GM23248 (cell line): ENCODE measurements around the gene PLEKHA1. TPM values are rescaled to one million over a fixed set of nuclear protein-coding genes. Genes with fewer than 3 reads are reported as not detected.

Experiments used
- DNase-seq: peaks from one replicate; pipeline ENCODE4 v3.0.0-alpha.2; 2015
- H2AFZ ChIP-seq: fragments of 200-600 bp; sonication (generic); 2 replicates; pipeline ENCODE4 v1.6.1; 2016; ENCODE audit warnings: antibody characterized with exemption
- H3F3A ChIP-seq: fragments of 200-600 bp; sonication (generic); 2 replicates; pipeline ENCODE4 v1.6.1; 2016; ENCODE audit warnings: mild to moderate bottlenecking, antibody characterized with exemption, mixed run types; ENCODE audit not compliant: insufficient read depth
- H3K27ac ChIP-seq: fragments of 200-600 bp; sonication (generic); 2 replicates; pipeline ENCODE4 v1.5.1; 2016; ENCODE audit warnings: mild to moderate bottlenecking
- H3K27me3 ChIP-seq: fragments of 200-600 bp; sonication (generic); replicated peaks from 2 replicates; pipeline ENCODE4 v1.6.1; 2016; ENCODE audit warnings: mild to moderate bottlenecking; ENCODE audit not compliant: insufficient read depth
- H3K36me3 ChIP-seq: fragments of 200-600 bp; sonication (generic); 2 replicates; pipeline ENCODE4 v1.6.1; 2016; ENCODE audit warnings: low read depth, mild to moderate bottlenecking
- H3K4me1 ChIP-seq: fragments of 200-600 bp; sonication (generic); 2 replicates; pipeline ENCODE4 v1.6.1; 2016; ENCODE audit warnings: mild to moderate bottlenecking; ENCODE audit not compliant: insufficient read depth
- H3K4me2 ChIP-seq: fragments of 200-600 bp; sonication (generic); one replicate; pipeline ENCODE4 v1.6.1; 2016; ENCODE audit warnings: mild to moderate bottlenecking; ENCODE audit not compliant: unreplicated experiment
- H3K4me3 ChIP-seq: fragments of 200-600 bp; sonication (generic); 2 replicates; pipeline ENCODE4 v1.5.1; 2016; ENCODE audit warnings: mild to moderate bottlenecking
- H3K79me2 ChIP-seq: fragments of 200-600 bp; sonication (generic); 2 replicates; pipeline ENCODE4 v1.6.1; 2016; ENCODE audit warnings: mild to moderate bottlenecking; ENCODE audit not compliant: insufficient read depth
- H3K9ac ChIP-seq: fragments of 200-600 bp; sonication (generic); 2 replicates; pipeline ENCODE4 v1.6.1; 2016; ENCODE audit warnings: mild to moderate bottlenecking
- H3K9me2 ChIP-seq: fragments of 200-600 bp; sonication (generic); 2 replicates; pipeline ENCODE4 v1.6.1; 2016; ENCODE audit warnings: mixed run types, mild to moderate bottlenecking, moderate library complexity; ENCODE audit not compliant: insufficient read depth
- H3K9me3 ChIP-seq: fragments of 200-600 bp; sonication (generic); one replicate; pipeline ENCODE4 v1.6.1; 2017; ENCODE audit warnings: low read depth
- H4K20me1 ChIP-seq: fragments of 200-600 bp; sonication (generic); 2 replicates; pipeline ENCODE4 v1.6.0; 2016; ENCODE audit not compliant: insufficient read depth
- EZH2 ChIP-seq: fragments of 200-600 bp; sonication (generic); IDR thresholded peaks from 2 replicates; pipeline ENCODE4 v1.6.1; 2018; ENCODE audit warnings: antibody characterized with exemption, mild to moderate bottlenecking; ENCODE audit not compliant: insufficient read depth, poor library complexity, severe bottlenecking
- EZH2phosphoT487 ChIP-seq: fragments of 200-600 bp; sonication (generic); IDR thresholded peaks from 2 replicates; pipeline ENCODE4 v1.6.1; 2018; ENCODE audit warnings: antibody characterized with exemption, moderate library complexity, mild to moderate bottlenecking, low read depth; ENCODE audit not compliant: insufficient read depth
- WGBS, 2 experiments: methylation state at CpG; one replicate each; pipeline ENCODE4 v1.1.6; 2015 to 2017; ENCODE audit warnings: low lambda C conversion rate in 2 of 2, low coverage in 1 of 2; ENCODE audit errors: missing lambda C conversion rate in 2 of 2; 5-methylcytosine and 5-hydroxymethylcytosine counted together
- in situ Hi-C: fragments of 300-500 bp; cut with MboI; formaldehyde crosslinking; loops from 2 replicates; pipeline ENCODE4 v1.15.0; 2020
- polyA plus RNA-seq: library from polyadenylated mRNA; unstranded; fragments of >200 nt; fragmentation: Nextera tagmentation; extraction: Ambion mirVana; gene quantifications from 2 replicates; pipeline ENCODE4 v1.2.1, GENCODE V29; 2016
- total RNA-seq: library from RNA; depleted of rRNA; stranded (reverse); fragments of >200 nt; shearing (Covaris generic); gene quantifications from 2 replicates; pipeline ENCODE4 v1.2.3, GENCODE V29; 2014

The PLEKHA1 gene
- total and polyA plus RNA-seq, 2 experiments from 2014 or later = 28.7 to 41.0 TPM

GRCh38 chr10:122374859-122375678 lies 561 bp downstream of the PLEKHA1 start:
- H3K9me3 ChIP-seq = no peaks in the 10 kb centered on the region
- peak overlapping the region; percentile 86 for H2AFZ ChIP-seq
- H4K20me1 ChIP-seq = no peaks in the 10 kb centered on the region
- H3K9ac ChIP-seq = peak overlapping the region; percentile 82
- DNase-seq = peak; percentile 77
- no peaks in the 10 kb centered on the region for H3K36me3 ChIP-seq
- H3K79me2 ChIP-seq = peaks cover 49% of the 10 kb centered on the region
- no peaks in the 10 kb centered on the region for H3K9me2 ChIP-seq
- peaks cover 6% of the 10 kb centered on the region; the same call in 1 of the 2 replicates for H3F3A ChIP-seq
- H3K27ac ChIP-seq = peak overlapping the region; percentile 61
- in situ Hi-C loops = no loop called here
- TF ChIP-seq EZH2phosphoT487 = no peak
- TF ChIP-seq EZH2 = no peak
- no peaks in the 10 kb centered on the region for H3K27me3 ChIP-seq
- H3K4me1 ChIP-seq = peaks cover 17% of the 10 kb centered on the region
- H3K4me2 ChIP-seq = peak overlapping the region; percentile 83
- H3K4me3 ChIP-seq = peak overlapping the region; percentile 88
- 2% methylated on average over 58 to 79 of the region's 89 CpGs for WGBS, 2 experiments

- WGBS, 2 experiments = 3 to 4% methylated on average over 7 of the region's 7 CpGs
- H3K4me3 ChIP-seq = peak overlapping the region; percentile 88
- in situ Hi-C loops = no loop called here
- H3K27me3 ChIP-seq = no peaks in the 10 kb centered on the region
- no peaks in the 10 kb centered on the region for H3K9me2 ChIP-seq
- H3K9me3 ChIP-seq = no peaks in the 10 kb centered on the region
- H3F3A ChIP-seq = peaks cover 6% of the 10 kb centered on the region; the same call in 1 of the 2 replicates
- H3K79me2 ChIP-seq = peaks cover 55% of the 10 kb centered on the region
- H2AFZ ChIP-seq = peak overlapping the region; percentile 86
- DNase-seq = no peak
- H3K9ac ChIP-seq = peak overlapping the region; percentile 82
- H4K20me1 ChIP-seq = no peaks in the 10 kb centered on the region
- H3K4me1 ChIP-seq = peaks cover 17% of the 10 kb centered on the region
- no peaks in the 10 kb centered on the region for H3K36me3 ChIP-seq
- TF ChIP-seq EZH2 = no peak
- no peak for TF ChIP-seq EZH2phosphoT487
- peak overlapping the region; percentile 61 for H3K27ac ChIP-seq
- H3K4me2 ChIP-seq = peak overlapping the region; percentile 83
Measured at GRCh38 chr10:122375679-122376160, 1.2 kb downstream of the PLEKHA1 start.

- Histone ChIP-seq H3K4me3 (peak overlapping the region; percentile 88), H3K36me3 (no peaks in the 10 kb centered on the region), H3K9ac (no peak overlapping the region), H3F3A (peaks cover 6% of the 10 kb centered on the region; the same call in 1 of the 2 replicates), H3K4me1 (peaks cover 17% of the 10 kb centered on the region), H4K20me1 (0 out of 2 replicates have a peak, but pooled peaks cover 6% of the 10 kb centered on the region), H3K27me3 (no peaks in the 10 kb centered on the region), H3K4me2 (peak overlapping the region; percentile 83), H3K9me3 (no peaks in the 10 kb centered on the region), H3K9me2 (no peaks in the 10 kb centered on the region), H3K27ac (no peak overlapping the region), H3K79me2 (peaks cover 62% of the 10 kb centered on the region), H2AFZ (no peak overlapping the region)
- DNase-seq = peak; percentile 26
- TF ChIP-seq EZH2 (no peak), EZH2phosphoT487 (no peak)
- in situ Hi-C loops = no loop called here
- WGBS, 2 experiments = 84% methylated on average over 11 of the region's 11 CpGs
Measured at GRCh38 chr10:122376364-122376961, 2.0 kb downstream of the PLEKHA1 start.

GRCh38 chr10:122379041-122379440 lies 4.5 kb downstream of the PLEKHA1 start:
- TF ChIP-seq EZH2phosphoT487 (no peak), EZH2 (no peak)
- no peak for DNase-seq
- 91 to 96% methylated on average over 5 of the region's 5 CpGs for whole genome bisulfite sequencing, 2 experiments
- H3K36me3 ChIP-seq = no peaks in the 10 kb centered on the region
- H3K9ac ChIP-seq = no peak overlapping the region
- in situ Hi-C loops = no loop called here
- H3F3A ChIP-seq = no peaks in the 10 kb centered on the region
- H3K4me1 ChIP-seq = peaks cover 11% of the 10 kb centered on the region
- no peaks in the 10 kb centered on the region for H3K9me2 ChIP-seq
- H3K27me3 ChIP-seq = no peaks in the 10 kb centered on the region
- peaks cover 88% of the 10 kb centered on the region for H3K79me2 ChIP-seq
- H3K9me3 ChIP-seq = no peaks in the 10 kb centered on the region
- H3K4me2 ChIP-seq = no peak overlapping the region
- H3K4me3 ChIP-seq = no peak overlapping the region
- no peak overlapping the region for H2AFZ ChIP-seq
- H3K27ac ChIP-seq = no peak overlapping the region
- H4K20me1 ChIP-seq = peaks cover 10% of the 10 kb centered on the region; the same call in 1 of the 2 replicates
